NT2/D1 (cell line): Measurements from ENCODE around the gene PDE6G.

Experiments
- SUZ12 ChIP-seq: IDR thresholded peaks from 2 replicates; pipeline ENCODE4 v1.6.1; 2011; ENCODE audit not compliant: insufficient read length, insufficient read depth; ENCODE audit errors: extremely low read depth
- YY1 ChIP-seq: IDR thresholded peaks from 2 replicates; pipeline ENCODE4 v1.6.1; 2011; ENCODE audit not compliant: insufficient read length, insufficient read depth
- ZNF274 ChIP-seq: IDR thresholded peaks from 2 replicates; pipeline ENCODE4 v1.6.1; 2011; ENCODE audit warnings: mild to moderate bottlenecking, low read depth, low read length

DNA sequence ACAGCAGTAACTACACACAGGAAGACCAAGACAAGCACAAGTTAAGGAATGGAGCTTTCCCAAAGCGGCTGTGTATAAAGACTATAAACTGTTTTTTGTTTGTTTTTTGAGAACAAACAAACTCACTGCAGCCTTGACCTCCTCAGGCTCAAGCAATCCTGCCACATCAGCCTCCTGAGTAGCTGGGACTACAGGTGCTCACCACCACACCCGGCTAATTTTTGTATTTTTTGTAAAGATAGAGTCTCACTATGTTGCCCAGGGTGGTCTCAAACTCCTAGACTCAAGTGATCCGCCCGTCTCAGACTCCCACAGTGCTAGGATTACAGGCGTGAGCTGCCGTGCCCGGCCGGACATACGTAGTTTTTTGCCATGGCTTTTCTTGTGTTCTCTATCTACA is 4.1 kb upstream of the PDE6G start:
- TF ChIP-seq YY1 (no peak), ZNF274 (no peak), SUZ12 (no peak)
